A549 treated with RU486 at 1 μM for 4 hours (cell line): ENCODE data around the gene PRIMPOL. TPM values are rescaled to one million over a fixed set of nuclear protein-coding genes. Genes with fewer than 3 reads are reported as not detected.

Experiments
- total RNA-seq: library from RNA; stranded (reverse); fragments of 200-300 nt; extraction: Qiagen RNA extraction; gene quantifications from 5 replicates; pipeline ENCODE4 v1.2.3, GENCODE V29; 2022; ENCODE audit warnings: low read depth

PRIMPOL gene, protein sequence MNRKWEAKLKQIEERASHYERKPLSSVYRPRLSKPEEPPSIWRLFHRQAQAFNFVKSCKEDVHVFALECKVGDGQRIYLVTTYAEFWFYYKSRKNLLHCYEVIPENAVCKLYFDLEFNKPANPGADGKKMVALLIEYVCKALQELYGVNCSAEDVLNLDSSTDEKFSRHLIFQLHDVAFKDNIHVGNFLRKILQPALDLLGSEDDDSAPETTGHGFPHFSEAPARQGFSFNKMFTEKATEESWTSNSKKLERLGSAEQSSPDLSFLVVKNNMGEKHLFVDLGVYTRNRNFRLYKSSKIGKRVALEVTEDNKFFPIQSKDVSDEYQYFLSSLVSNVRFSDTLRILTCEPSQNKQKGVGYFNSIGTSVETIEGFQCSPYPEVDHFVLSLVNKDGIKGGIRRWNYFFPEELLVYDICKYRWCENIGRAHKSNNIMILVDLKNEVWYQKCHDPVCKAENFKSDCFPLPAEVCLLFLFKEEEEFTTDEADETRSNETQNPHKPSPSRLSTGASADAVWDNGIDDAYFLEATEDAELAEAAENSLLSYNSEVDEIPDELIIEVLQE
- total RNA-seq, result 5.1 to 8.2 TPM (median 6.9 TPM) in 5 replicates

DNA sequence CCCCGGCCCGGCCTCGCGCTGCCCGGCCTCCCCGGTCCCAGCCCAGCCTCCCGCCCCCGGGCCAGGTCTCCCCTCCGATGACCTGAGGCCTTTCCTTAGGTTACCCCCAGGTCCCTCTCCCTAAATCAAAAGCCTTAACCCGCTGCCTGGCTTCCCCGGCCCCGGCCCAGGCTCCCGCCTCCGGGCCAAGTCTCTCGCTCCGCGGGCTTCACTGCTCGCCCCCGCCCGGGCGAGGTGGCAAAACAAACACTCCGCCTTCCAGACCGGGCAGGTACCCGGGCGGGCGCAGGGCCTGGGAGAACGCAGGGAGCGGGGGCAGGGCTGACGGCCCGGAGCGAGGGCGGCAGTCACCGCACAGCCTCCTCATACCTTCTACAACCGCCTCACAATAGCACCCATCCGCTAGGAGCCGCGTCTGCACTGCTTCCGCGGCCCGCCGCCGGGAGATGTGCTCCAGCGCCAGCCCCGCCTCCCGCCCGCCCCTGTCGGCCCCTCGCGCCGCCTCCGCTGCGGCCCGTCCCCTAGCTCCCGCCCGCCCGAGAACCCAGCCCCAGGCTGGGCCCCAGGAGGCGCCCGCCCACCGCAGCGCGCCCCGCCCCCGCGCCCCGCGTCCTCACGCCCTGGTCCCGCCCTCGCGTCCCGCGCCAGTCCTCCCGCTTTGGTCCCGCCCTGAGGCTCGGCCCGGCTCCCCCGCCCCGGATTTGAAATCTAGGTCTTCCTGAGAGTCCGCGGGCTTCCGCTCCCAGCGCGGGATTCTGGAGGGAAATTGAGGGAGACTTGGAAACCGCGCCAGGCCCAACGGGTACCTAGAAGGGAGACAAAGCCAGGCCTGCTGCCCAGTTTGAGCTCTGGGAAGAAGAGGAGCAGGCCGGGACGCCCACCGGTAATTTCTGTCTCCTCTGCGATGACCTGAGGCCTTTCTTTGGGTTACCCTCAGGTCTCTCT is at the start of gene PRIMPOL, which contains the start of gene CASP3:
Gene PRIMPOL (plus strand): TSS at position 713 of the 945 bp plus-strand sequence. CDS start 7,403 bp downstream, outside the sequence.
Gene CASP3 (minus strand): TSS at position 422 of the 945 bp plus-strand sequence. CDS start 10,994 bp downstream, outside the sequence.

DNA sequence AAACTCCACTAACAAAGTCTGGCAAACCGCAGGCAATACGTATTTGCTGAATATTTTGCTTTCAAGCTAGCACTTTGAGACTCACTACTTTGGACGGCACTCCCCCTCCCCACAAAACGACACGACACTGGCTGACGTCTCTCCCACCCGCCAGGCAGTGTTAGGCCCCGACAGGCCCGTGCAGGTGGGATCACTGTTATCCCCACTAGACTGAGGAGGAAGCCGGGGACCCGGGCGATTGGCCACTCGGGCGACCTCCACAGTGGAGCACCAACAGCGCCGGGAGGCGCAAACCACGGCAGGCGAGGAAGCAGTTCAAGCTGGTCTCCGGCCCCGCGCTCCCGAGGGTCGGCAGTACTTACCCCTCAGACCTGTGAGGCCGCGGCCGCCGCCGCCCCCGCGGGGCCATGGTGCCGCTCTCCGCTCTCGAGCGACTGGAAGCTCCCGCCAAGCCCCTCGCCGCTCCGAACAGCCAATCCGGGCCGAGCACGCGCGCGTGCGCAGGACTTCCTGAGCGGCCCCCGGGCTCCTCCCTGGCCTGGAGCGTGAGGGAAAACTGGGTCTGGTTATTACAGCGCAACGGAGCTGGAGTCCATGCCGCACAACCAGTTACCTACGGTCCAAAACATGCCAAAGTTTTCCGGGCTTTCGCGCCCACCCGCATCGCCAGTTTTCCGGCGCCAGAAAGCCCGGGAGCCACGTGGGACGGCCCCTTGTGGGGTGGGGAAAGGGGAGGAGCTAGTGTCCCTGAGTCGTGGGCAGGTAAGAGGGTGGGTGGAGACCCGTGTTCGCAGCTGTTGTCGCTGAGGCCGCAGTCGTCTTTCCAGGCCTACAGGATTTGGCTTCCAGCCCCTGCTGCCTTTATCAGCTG is 84.4 kb downstream of the PRIMPOL start, which contains the start of gene CENPU:
Gene CENPU (minus strand): TSS at position 443 of the 871 bp plus-strand sequence. CDS start 34 bp downstream, at position 409.

Other genes starting within 250 kb of the PRIMPOL start
- 9.4 to 16.6 TPM (median 11.6 TPM) in 5 replicates for gene IRF2, start 175.2 kb upstream of the PRIMPOL start, total RNA-seq
- gene CASP3, start 291 bp upstream of the PRIMPOL start, total RNA-seq, result 13.1 to 26.4 TPM (median 22.1 TPM) in 5 replicates
- 20.8 to 26.4 TPM (median 24.4 TPM) in 5 replicates for gene CENPU, start 84.4 kb downstream of the PRIMPOL start, total RNA-seq
- 9.6 to 15.4 TPM (median 12.2 TPM) in 5 replicates for gene ACSL1, start 176.2 kb downstream of the PRIMPOL start, total RNA-seq